Esophagus squamous epithelium (tissue), 5 donors: ENCODE data around the gene KDM4E. TPM values are rescaled to one million over a fixed set of nuclear protein-coding genes. Genes with fewer than 3 reads are reported as not detected.
"Not testable (repeated sequence)": the region's sequence is repeated elsewhere in the genome, so short reads cannot be mapped to it uniquely, and the experiment has no call there.

Experiments
- DNase-seq: peaks from one replicate; lab custom pipeline; 2025; lab: John Stamatoyannopoulos, UW
- H3K27ac ChIP-seq, 4 donors: fragments of 200-600 bp; sonication (generic); one replicate each; pipeline ENCODE4 v1.5.1; 2016 to 2019; ENCODE audit warnings: mild to moderate bottlenecking in 1 of 4
- H3K27me3 ChIP-seq, 4 donors: fragments of 200-600 bp; sonication (generic); 1 replicate in 3 of 4; 2 replicates in 1 of 4; pipeline versions ENCODE4 v1.5.1 to v1.6.0; 2017 to 2021; ENCODE audit warnings: antibody characterized with exemption in 1 of 4
- H3K36me3 ChIP-seq, 3 donors: fragments of 200-600 bp; sonication (generic); one replicate each; pipeline ENCODE4 v1.5.1; 2016 to 2019
- H3K4me1 ChIP-seq, 3 donors: fragments of 200-600 bp; sonication (generic); one replicate each; pipeline ENCODE4 v1.5.1; 2017 to 2019
- H3K4me3 ChIP-seq, 4 donors: fragments of 200-600 bp; sonication (generic); 1 replicate in 3 of 4; 2 replicates in 1 of 4; pipeline ENCODE4 v1.5.1; 2016 to 2019; ENCODE audit warnings: mild to moderate bottlenecking in 2 of 4, moderate library complexity in 1 of 4
- H3K9me3 ChIP-seq, 3 donors: fragments of 200-600 bp; sonication (generic); one replicate each; pipeline ENCODE4 v1.5.1; 2016 to 2019
- POLR2A ChIP-seq, 4 donors: fragments of 450-650 bp; IDR thresholded peaks; one replicate each; pipeline ENCODE4 v1.6.1; 2017; ENCODE audit warnings: antibody characterized with exemption in 4 of 4, mild to moderate bottlenecking in 4 of 4, moderate library complexity in 3 of 4
- WGBS, 2 donors: methylation state at CpG; one replicate each; pipeline ENCODE4 v1.1.5; 2018; 5-methylcytosine and 5-hydroxymethylcytosine counted together
- intact Hi-C: fragments of 100-400 bp; cut with DNase I; formaldehyde crosslinking; loops from one replicate; pipeline ENCODE4 v1.15.0; 2022
- total RNA-seq, 4 donors: library from RNA; depleted of rRNA; stranded (reverse); fragments of >200 nt; gene quantifications; one replicate each; pipeline ENCODE4 v1.1.0, GENCODE V29; 2016
- TF ChIP-seq, protein P1 (sequence below), 6 experiments: fragments of 450-650 bp in 4 of 6; fragments of 200-600 bp in 2 of 6; sonication (generic) in 2 of 6; IDR thresholded peaks; one replicate each; pipeline ENCODE4 v1.5.1; 2016 to 2019; ENCODE audit warnings: antibody characterized with exemption in 6 of 6, mild to moderate bottlenecking in 4 of 6, moderate library complexity in 4 of 6
- donor health status: DM: yes; HTN: yes; CAD: no.

Gene KDM4E
- total RNA-seq, 4 donors from 2014 or later, result not detected

DNA sequence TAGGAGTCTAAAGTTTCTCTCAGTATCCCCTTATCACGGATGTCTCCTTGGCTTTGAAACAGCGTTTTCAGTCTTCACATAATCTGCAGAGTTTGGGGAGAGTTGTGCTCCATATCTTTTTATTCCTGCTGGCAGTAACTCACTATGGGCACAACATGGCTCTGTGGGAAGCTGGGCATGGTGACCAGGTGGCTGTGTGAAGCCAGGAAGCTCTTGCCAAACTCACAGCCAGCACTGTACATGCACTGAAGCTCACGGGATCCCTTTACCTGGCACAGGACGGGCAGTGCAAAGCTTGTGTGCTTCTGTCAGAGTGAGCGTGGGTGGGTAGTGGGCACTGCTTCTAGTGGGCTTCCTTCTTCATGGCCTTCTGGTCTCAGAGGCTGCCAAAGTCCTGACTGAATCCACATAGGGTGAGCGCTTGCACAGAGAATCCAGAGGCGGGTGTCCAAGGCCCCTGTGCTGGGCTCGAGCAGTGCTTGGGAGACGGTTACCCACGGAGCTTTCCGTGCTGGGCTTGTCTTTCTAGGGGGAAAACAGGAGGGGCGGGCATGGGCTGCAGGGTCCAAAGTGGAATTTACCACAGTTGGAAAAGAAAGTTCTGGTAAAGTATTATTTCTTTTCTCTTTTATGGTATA, 10.8 kb upstream of the KDM4E start:
- 88 to 91% methylated on average over 11 to 12 of the region's 12 CpGs for WGBS, 2 donors
- TF ChIP-seq POLR2A (IDR thresholded peaks at IDR 0.05), result no peak
- TF ChIP-seq, protein P1, sequence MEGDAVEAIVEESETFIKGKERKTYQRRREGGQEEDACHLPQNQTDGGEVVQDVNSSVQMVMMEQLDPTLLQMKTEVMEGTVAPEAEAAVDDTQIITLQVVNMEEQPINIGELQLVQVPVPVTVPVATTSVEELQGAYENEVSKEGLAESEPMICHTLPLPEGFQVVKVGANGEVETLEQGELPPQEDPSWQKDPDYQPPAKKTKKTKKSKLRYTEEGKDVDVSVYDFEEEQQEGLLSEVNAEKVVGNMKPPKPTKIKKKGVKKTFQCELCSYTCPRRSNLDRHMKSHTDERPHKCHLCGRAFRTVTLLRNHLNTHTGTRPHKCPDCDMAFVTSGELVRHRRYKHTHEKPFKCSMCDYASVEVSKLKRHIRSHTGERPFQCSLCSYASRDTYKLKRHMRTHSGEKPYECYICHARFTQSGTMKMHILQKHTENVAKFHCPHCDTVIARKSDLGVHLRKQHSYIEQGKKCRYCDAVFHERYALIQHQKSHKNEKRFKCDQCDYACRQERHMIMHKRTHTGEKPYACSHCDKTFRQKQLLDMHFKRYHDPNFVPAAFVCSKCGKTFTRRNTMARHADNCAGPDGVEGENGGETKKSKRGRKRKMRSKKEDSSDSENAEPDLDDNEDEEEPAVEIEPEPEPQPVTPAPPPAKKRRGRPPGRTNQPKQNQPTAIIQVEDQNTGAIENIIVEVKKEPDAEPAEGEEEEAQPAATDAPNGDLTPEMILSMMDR (IDR thresholded peaks at IDR 0.05), result no peak
- peaks cover 0 to 10% (median 0%) of the 10 kb centered on the region in 4 donors for H3K27me3 ChIP-seq
- no peak overlapping the region for H3K4me3 ChIP-seq
- no peaks in the 10 kb centered on the region for H3K36me3 ChIP-seq
- intact Hi-C loops, result no loop called here
- no peak overlapping the region for H3K27ac ChIP-seq
- no peak for DNase-seq
- H3K4me1 ChIP-seq, result no peaks in the 10 kb centered on the region
- no peaks in the 10 kb centered on the region for H3K9me3 ChIP-seq

DNA sequence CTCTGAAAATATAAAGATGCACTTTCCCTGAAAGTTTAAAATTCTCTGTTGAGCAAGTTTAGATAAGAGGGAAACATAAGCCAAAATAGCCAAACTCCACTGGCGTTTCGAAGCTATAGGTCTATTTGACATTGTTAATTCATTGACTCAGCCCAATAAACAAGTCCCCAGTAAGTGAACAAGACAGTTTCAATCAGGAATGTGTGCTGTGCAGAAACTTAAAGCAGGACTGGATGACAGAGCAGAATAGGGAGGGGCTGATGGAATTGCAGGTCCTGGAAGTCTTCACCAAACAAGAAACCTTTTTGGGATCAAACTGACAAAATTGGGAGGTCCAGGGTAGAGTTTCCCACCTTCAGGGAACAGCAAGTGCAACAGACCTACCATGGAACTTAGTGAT, 8.9 kb upstream of the KDM4E start:
- TF ChIP-seq, protein P1 (IDR thresholded peaks at IDR 0.05), result no peak
- TF ChIP-seq POLR2A (IDR thresholded peaks at IDR 0.05), result no peak
- Histone ChIP-seq H3K36me3 (no peaks in the 10 kb centered on the region), H3K27me3 (peaks cover 0 to 10% (median 0%) of the 10 kb centered on the region in 4 donors), H3K9me3 (no peaks in the 10 kb centered on the region), H3K4me3 (no peak overlapping the region), H3K27ac (no peak overlapping the region), H3K4me1 (no peaks in the 10 kb centered on the region)
- no peak for DNase-seq
- intact Hi-C loops, result no loop called here
- 61 to 66% methylated on average over 2 of the region's 2 CpGs for WGBS, 2 donors

DNA sequence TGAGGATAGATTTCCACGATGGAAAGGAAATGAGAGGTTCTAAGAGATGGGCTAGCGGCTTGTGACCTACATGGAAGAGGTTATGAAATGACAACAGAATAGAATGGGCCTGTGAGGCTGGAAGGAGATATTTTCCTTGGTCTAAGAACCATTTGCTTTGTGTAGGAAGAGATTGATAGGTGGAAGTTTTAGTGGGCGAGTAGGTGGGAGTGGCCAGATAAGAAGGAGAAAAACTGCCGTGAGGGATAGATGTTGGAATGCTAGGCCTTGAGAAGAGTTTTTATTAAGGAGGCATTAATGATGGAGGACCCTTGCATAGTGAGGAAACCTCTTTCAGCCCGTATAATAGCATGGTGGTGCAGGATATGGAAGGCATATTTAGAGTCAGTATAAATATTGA, 3.6 kb upstream of the KDM4E start:
- H3K36me3 ChIP-seq, H3K9me3 ChIP-seq, H3K27me3 ChIP-seq, intact Hi-C loops, H3K27ac ChIP-seq, H3K4me1 ChIP-seq, DNase-seq, H3K4me3 ChIP-seq: not testable (repeated sequence)
- 84 to 88% methylated on average over 5 of the region's 5 CpGs for WGBS, 2 donors

DNA sequence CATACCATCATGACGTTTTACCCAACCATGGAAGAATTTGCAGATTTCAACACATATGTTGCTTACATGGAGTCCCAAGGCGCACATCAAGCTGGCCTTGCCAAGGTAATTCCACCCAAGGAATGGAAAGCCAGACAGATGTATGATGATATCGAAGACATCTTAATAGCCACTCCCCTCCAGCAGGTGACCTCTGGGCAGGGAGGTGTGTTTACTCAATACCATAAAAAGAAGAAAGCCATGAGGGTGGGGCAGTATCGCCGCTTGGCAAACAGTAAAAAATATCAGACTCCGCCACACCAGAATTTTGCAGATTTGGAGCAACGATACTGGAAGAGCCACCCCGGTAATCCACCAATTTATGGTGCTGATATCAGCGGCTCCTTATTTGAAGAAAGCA, 536 bp downstream of the KDM4E start:
- H3K9me3 ChIP-seq, DNase-seq, H3K27me3 ChIP-seq, H3K4me3 ChIP-seq, H3K4me1 ChIP-seq, intact Hi-C loops, H3K27ac ChIP-seq, H3K36me3 ChIP-seq: not testable (repeated sequence)
- WGBS, 2 donors, result 77 to 81% methylated on average over 2 to 4 of the region's 9 CpGs

DNA sequence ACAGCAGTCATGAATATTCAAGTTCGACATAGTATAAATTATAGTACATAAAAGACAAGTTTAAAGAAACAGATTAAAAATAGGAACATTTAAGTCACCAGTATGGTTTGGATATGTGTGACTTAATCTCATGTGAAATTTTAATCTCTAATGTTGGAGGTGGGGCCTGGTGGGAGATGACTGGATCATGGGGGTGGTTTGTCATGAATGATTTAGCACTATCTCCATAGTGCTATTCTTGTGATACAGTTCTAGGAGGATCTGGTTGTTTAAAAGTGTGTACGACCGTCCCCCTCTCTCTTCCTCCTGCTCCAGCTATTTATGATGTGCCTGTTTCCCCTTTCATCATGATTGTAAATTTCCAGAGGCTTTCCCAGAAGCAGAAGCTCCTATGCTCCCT, 3.3 kb downstream of the KDM4E start:
- H3K4me1 ChIP-seq, result no peaks in the 10 kb centered on the region
- no peaks in the 10 kb centered on the region for H3K36me3 ChIP-seq
- TF ChIP-seq POLR2A (IDR thresholded peaks at IDR 0.05), result no peak
- TF ChIP-seq, protein P1 (IDR thresholded peaks at IDR 0.05), result no peak
- no peaks in the 10 kb centered on the region for H3K9me3 ChIP-seq
- 81 to 83% methylated on average over 3 of the region's 3 CpGs for WGBS, 2 donors
- no peaks in the 10 kb centered on the region for H3K27me3 ChIP-seq
- intact Hi-C loops, result no loop called here
- DNase-seq, result no peak
- H3K27ac ChIP-seq, result no peak overlapping the region
- H3K4me3 ChIP-seq, result no peak overlapping the region

DNA sequence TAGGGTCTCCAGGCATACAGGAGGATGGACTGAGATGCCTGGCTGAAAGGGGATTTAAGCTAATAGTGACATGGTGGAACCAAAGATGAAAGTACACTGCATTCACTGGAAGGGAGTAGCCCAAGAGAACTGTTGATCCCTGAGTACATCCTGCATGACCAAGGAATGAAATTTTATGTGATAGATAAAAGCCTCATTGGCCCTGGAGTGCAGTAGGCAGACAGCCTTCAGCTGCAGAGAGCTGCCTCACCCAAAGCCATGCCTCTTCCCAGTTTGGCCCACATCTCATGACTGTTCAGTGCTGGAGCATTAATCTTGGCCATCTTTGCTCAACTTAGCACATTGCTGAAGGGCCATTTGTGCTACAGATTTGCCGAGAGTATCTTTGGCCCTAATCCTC, 8.0 kb downstream of the KDM4E start:
- no peaks in the 10 kb centered on the region for H3K9me3 ChIP-seq
- 71 to 100% methylated on average over 1 of the region's 1 CpG for WGBS, 2 donors
- intact Hi-C loops, result no loop called here
- no peaks in the 10 kb centered on the region for H3K36me3 ChIP-seq
- no peak overlapping the region for H3K4me3 ChIP-seq
- TF ChIP-seq, protein P1 (IDR thresholded peaks at IDR 0.05), result no peak
- TF ChIP-seq POLR2A (IDR thresholded peaks at IDR 0.05), result no peak
- H3K4me1 ChIP-seq, result no peaks in the 10 kb centered on the region
- peaks cover 0 to 16% (median 0%) of the 10 kb centered on the region in 4 donors for H3K27me3 ChIP-seq
- no peak overlapping the region for H3K27ac ChIP-seq
- DNase-seq, result no peak
